HEK293T (cell line): ENCODE measurements around the gene ALDOC.

ENCODE experiments used
- ARNT ChIP-seq: fragments of 450-650 bp; IDR thresholded peaks from 2 replicates; pipeline ENCODE4 v1.6.1; 2017; ENCODE audit warnings: mild to moderate bottlenecking
- CTBP1 ChIP-seq: fragments of 450-650 bp; IDR thresholded peaks from 2 replicates; pipeline ENCODE4 v1.6.1; 2016; ENCODE audit warnings: borderline replicate concordance
- ELF4 ChIP-seq: fragments of 450-650 bp; IDR thresholded peaks from 2 replicates; pipeline ENCODE4 v1.6.1; 2017; ENCODE audit warnings: antibody characterized with exemption
- FOXA1 ChIP-seq: fragments of 450-650 bp; IDR thresholded peaks from 2 replicates; pipeline ENCODE4 v1.6.1; 2016; ENCODE audit warnings: mild to moderate bottlenecking
- FOXM1 ChIP-seq: fragments of 450-650 bp; IDR thresholded peaks from 2 replicates; pipeline ENCODE4 v1.6.1; 2017; ENCODE audit warnings: mild to moderate bottlenecking, borderline replicate concordance
- HDGF ChIP-seq: fragments of 450-650 bp; IDR thresholded peaks from 2 replicates; pipeline ENCODE4 v1.6.1; 2017; ENCODE audit warnings: antibody characterized with exemption, borderline replicate concordance
- L3MBTL2 ChIP-seq: fragments of 450-650 bp; conservative IDR thresholded peaks from 2 replicates; pipeline ENCODE4 v1.6.1; 2016; ENCODE audit warnings: mild to moderate bottlenecking
- SP1 ChIP-seq: fragments of 450-650 bp; IDR thresholded peaks from 2 replicates; pipeline ENCODE4 v1.6.1; 2017
- TARDBP ChIP-seq: fragments of 450-650 bp; IDR thresholded peaks from 2 replicates; pipeline ENCODE4 v1.6.1; 2016
- ZNF384 ChIP-seq: fragments of 450-650 bp; IDR thresholded peaks from 2 replicates; pipeline ENCODE4 v1.6.1; 2016

- TF ChIP-seq ZNF384 (no peak), FOXM1 (no peak), TARDBP (no peak), FOXA1 (no peak), SP1 (no peak), CTBP1 (no peak), ELF4 (no peak), L3MBTL2 (no peak), ARNT (no peak), HDGF (no peak)
Measured at GRCh38 chr17:28550858-28551257, 25.8 kb downstream of the ALDOC start.
